T-cell (primary cell): ENCODE measurements around the gene NR0B2. TPM values are rescaled to one million over a fixed set of nuclear protein-coding genes. Genes with fewer than 3 reads are reported as not detected.

ENCODE experiments used
- ATAC-seq, 4 experiments: fragments of 200-7000 bp in 3 of 4; fragments of 150-1000 bp in 1 of 4; cut with Tn5 transposase; replicated peaks in 1 of 4; 1 replicate in 3 of 4; 2 replicates in 1 of 4; pipeline ENCODE4 v1.10.0; 2021; ENCODE audit warnings: moderate library complexity in 3 of 4, mild to moderate bottlenecking in 2 of 4, moderate number of reproducible peaks in 1 of 4
- CTCF ChIA-PET, 2 donors: fragments of 300-600 bp; sonication (Branson Sonifier 250); formaldehyde crosslinking; loops; one replicate each; lab custom pipeline; 2022; ENCODE audit warnings: antibody characterized with exemption in 2 of 2; lab: Charles Lee
- POLR2A ChIA-PET, 2 donors: fragments of 300-600 bp; sonication (Branson Sonifier 250); formaldehyde crosslinking; loops; one replicate each; lab custom pipeline; 2022; ENCODE audit warnings: antibody characterized with exemption in 2 of 2; lab: Charles Lee
- DNase-seq, 35 experiments: peaks; one replicate each; pipeline versions ENCODE4 v3.0.0 to v3.0.0-alpha.2; 2013 to 2023
- H3K27ac ChIP-seq: one replicate; pipeline ENCODE4 v1.5.1; 2013; ENCODE audit warnings: low read length
- H3K27me3 ChIP-seq, 2 experiments: replicated peaks in 1 of 2; 1 replicate in 1 of 2; 2 replicates in 1 of 2; pipeline versions ENCODE4 v1.6.1 to v1.7.0; 2013; ENCODE audit warnings: low read length in 1 of 2, mixed read lengths in 1 of 2; ENCODE audit not compliant: control insufficient read depth in 2 of 2, insufficient read depth in 2 of 2; ENCODE audit errors: extremely low read depth in 1 of 2
- H3K36me3 ChIP-seq, 2 donors: 1 replicate in 1 of 2; 2 replicates in 1 of 2; pipeline versions ENCODE4 v1.6.1 to v1.7.0; 2013; ENCODE audit warnings: low read length in 1 of 2; ENCODE audit not compliant: control insufficient read depth in 2 of 2, insufficient read depth in 1 of 2; ENCODE audit errors: extremely low read depth in 1 of 2
- H3K4me1 ChIP-seq, 2 experiments: 1 replicate in 1 of 2; 2 replicates in 1 of 2; pipeline versions ENCODE4 v1.6.1 to v1.7.0; 2013; ENCODE audit warnings: low read length in 2 of 2, mixed read lengths in 1 of 2; ENCODE audit not compliant: insufficient read depth in 2 of 2, control insufficient read depth in 1 of 2; ENCODE audit errors: extremely low read depth in 1 of 2
- H3K4me3 ChIP-seq, 2 donors: 1 replicate in 1 of 2; 2 replicates in 1 of 2; pipeline versions ENCODE4 v1.5.1 to v1.7.0; 2013; ENCODE audit warnings: mild to moderate bottlenecking in 2 of 2, low read length in 1 of 2, moderate library complexity in 1 of 2; ENCODE audit not compliant: control insufficient read depth in 1 of 2; ENCODE audit errors: extremely low read depth in 1 of 2
- H3K9me3 ChIP-seq: 2 replicates; pipeline ENCODE4 v1.7.0; 2013
- H3K27ac Mint-ChIP-seq, 2 donors: one replicate each; pipeline ENCODE4 v1.8.0; 2020 to 2021; ENCODE audit warnings: mild to moderate bottlenecking in 2 of 2, mixed read lengths in 2 of 2
- H3K27me3 Mint-ChIP-seq, 2 donors: one replicate each; pipeline ENCODE4 v1.8.0; 2021 to 2022; ENCODE audit warnings: mixed read lengths in 2 of 2
- H3K36me3 Mint-ChIP-seq: one replicate; pipeline ENCODE4 v1.8.0; 2021; ENCODE audit warnings: mixed read lengths
- H3K4me1 Mint-ChIP-seq, 3 donors: one replicate each; pipeline ENCODE4 v1.8.0; 2020 to 2022; ENCODE audit warnings: mixed read lengths in 3 of 3, mild to moderate bottlenecking in 1 of 3
- H3K4me3 Mint-ChIP-seq, 3 donors: one replicate each; pipeline ENCODE4 v1.8.0; 2020 to 2022; ENCODE audit warnings: mild to moderate bottlenecking in 3 of 3, mixed read lengths in 3 of 3, moderate library complexity in 3 of 3
- H3K9me3 Mint-ChIP-seq, 3 donors: one replicate each; pipeline ENCODE4 v1.8.0; 2020 to 2022; ENCODE audit warnings: mixed read lengths in 3 of 3
- WGBS: methylation state at CpG from one replicate; pipeline ENCODE4 v1.1.5; 2013; ENCODE audit warnings: missing lambda C conversion rate; ENCODE audit not compliant: insufficient coverage; 5-methylcytosine and 5-hydroxymethylcytosine counted together
- total RNA-seq, 35 experiments: library from RNA in 6 of 35; stranded (reverse) in 6 of 35; fragments of 120-200 nt in 1 of 35; gene quantifications; one replicate each; pipeline versions ENCODE4 v1.2.1 to v1.2.4 and lab custom pipeline; 2013 to 2026

The NR0B2 gene, protein sequence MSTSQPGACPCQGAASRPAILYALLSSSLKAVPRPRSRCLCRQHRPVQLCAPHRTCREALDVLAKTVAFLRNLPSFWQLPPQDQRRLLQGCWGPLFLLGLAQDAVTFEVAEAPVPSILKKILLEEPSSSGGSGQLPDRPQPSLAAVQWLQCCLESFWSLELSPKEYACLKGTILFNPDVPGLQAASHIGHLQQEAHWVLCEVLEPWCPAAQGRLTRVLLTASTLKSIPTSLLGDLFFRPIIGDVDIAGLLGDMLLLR
- not detected for total RNA-seq
- 0.09 TPM for total RNA-seq (2013)
- total RNA-seq (lab: John Stamatoyannopoulos, UW), result 0 to 0.05 (median 0) reads per million in 29 experiments

DNA sequence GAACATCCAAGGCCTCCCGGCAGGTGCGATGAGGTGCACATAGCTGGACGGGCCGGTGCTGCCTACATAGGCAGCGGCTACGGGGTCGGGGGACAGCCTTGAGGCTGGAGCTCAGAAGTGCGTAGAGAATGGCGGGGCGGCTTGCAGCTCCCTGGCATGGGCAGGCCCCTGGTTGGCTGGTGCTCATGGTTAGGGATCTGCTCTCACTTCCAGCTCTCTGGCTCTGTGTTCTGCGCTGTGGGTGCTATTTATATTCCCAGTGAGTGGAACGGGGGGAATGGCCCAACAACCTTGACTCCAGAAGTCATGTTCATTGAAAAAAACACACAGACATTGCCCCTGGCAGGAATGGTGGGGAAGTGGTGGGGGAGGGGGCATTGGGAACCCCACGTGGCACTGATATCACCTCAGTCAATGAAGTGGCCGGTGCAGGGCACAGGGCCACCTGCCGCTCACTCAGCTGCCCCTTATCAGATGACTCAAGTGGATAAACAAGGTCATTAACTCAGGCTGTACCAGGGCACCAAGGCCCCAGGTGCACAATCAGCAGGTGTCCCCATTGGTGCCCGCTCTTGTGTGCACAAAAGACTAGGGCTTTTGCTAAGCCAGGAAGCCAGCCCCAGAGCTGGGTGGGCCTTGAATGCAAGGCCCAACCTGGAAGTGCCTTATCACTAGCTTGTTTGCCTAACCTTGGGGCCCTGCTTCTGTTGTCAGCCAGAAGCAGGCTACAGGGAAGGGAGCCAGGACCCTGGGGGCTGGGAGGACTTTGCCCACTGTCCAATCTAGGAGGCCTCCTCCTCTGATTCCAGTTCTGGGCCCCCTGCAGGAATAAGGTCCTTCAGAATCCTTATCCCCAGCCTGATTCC lies at the start of gene NR0B2:
TSS of gene NR0B2 (minus strand) at position 222 of the 866 bp plus-strand sequence. CDS start at position 187, 35 bp downstream.
- Histone ChIP-seq H3K9me3 (no peaks in the 10 kb centered on the region), H3K27ac (no peak within 1 kb of the TSS), H3K27me3 (peaks cover 0 to 23% of the 10 kb centered on the region in 2 experiments), H3K36me3 (no peaks in the 10 kb centered on the region), H3K4me3 (no peak within 1 kb of the TSS), H3K4me1 (no peaks in the 10 kb centered on the region)
- no peaks in the 10 kb centered on the region for H3K36me3 Mint-ChIP-seq
- CTCF ChIA-PET, result no interaction called here
- H3K9me3 Mint-ChIP-seq, result no peaks in the 10 kb centered on the region
- ATAC-seq, result no peak
- no peaks in the 10 kb centered on the region for H3K4me1 Mint-ChIP-seq
- DNase-seq, result no peak
- 82% methylated on average over 14 of the region's 16 CpGs for WGBS
- no peak within 1 kb of the TSS for H3K4me3 Mint-ChIP-seq
- POLR2A ChIA-PET, result no interaction called here
- H3K27me3 Mint-ChIP-seq, result peaks cover 0 to 4% of the 10 kb centered on the region in 2 donors
- H3K27ac Mint-ChIP-seq, result no peak within 1 kb of the TSS

DNA sequence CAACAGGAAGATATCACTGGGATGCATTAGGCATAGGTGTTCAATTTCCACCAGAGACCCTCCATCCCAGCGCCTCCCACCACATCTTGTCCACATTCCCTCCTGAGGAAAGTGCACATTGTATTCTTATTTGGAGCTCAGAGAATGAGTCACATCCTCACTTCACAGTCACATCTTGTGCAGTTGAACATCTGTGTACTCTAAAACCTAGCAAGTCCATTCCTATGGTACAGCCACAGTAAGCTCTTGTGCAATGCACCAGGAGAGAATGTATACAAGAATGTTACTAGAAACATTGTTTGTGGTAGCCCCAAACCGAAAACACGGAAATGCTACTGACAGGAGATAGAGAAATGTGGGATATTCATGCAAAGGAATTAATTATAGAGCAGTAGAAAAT lies 48.1 kb upstream of the NR0B2 start:
- Mint-ChIP-seq H3K36me3 (peaks cover 3% of the 10 kb centered on the region), H3K4me1 (peaks cover 8 to 14% (median 14%) of the 10 kb centered on the region in 3 donors), H3K27ac (no peak overlapping the region), H3K9me3 (no peaks in the 10 kb centered on the region), H3K4me3 (peak overlapping the region in 1 of 3 donors; percentile 17), H3K27me3 (peaks cover 29 to 34% of the 10 kb centered on the region in 2 donors)
- ChIA-PET CTCF (interaction anchor here in 1 of 2 donors (0.6 kb wide), 1 partner anchor 1667 kb away, joined by 5 read pairs; no protein-coding TSS in a partner anchor), POLR2A (interaction anchor here in 1 of 2 donors (0.6 kb wide), 1 partner anchor 838 kb away, joined by 3 read pairs; no protein-coding TSS in a partner anchor)
- no peak for ATAC-seq
- no peak overlapping the region for H3K4me3 ChIP-seq
- no peaks in the 10 kb centered on the region for H3K9me3 ChIP-seq
- no peak overlapping the region for H3K27ac ChIP-seq
- peaks cover 0 to 18% of the 10 kb centered on the region in 2 experiments for H3K4me1 ChIP-seq
- H3K27me3 ChIP-seq, result peaks cover 4 to 61% of the 10 kb centered on the region in 2 experiments
- DNase-seq, result no peak
- no peaks in the 10 kb centered on the region for H3K36me3 ChIP-seq
- WGBS, result 93% methylated on average over 2 of the region's 3 CpGs

DNA sequence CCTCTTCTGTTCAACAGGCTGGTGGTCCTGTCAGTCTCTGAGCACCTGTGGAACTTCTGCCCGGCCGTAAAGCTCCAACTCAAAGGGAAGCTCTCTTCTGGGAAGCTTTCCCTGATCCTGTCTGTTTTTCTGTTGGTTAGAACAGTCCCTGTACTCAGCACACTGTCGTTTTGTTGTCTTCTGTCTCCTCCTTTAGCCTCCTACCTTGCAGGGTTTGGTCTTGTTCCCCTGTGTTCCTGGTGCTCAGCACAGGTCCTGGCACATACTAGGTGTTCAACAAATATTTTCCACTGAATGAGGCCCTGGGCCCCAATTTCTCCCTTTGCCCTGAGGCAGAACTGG lies 46.8 kb upstream of the NR0B2 start:
- Histone ChIP-seq H3K4me3 (peak overlapping the region; percentile 61 to 72), H3K36me3 (no peaks in the 10 kb centered on the region), H3K27ac (no peak overlapping the region), H3K4me1 (peaks cover 0 to 18% of the 10 kb centered on the region in 2 experiments), H3K9me3 (no peaks in the 10 kb centered on the region), H3K27me3 (peaks cover 4 to 49% of the 10 kb centered on the region in 2 experiments)
- H3K4me1 Mint-ChIP-seq, result peaks cover 8 to 14% (median 14%) of the 10 kb centered on the region in 3 donors
- H3K27ac Mint-ChIP-seq, result peak overlapping the region; percentile 16 to 61
- POLR2A ChIA-PET, result no interaction called here
- H3K36me3 Mint-ChIP-seq, result peaks cover 10% of the 10 kb centered on the region
- CTCF ChIA-PET, result interaction anchor here in 1 of 2 donors (0.7 kb wide), 1 partner anchor 38 kb away, joined by 4 read pairs; no protein-coding TSS in a partner anchor
- peak overlapping the region; percentile 72 to 91 (median 78) for H3K4me3 Mint-ChIP-seq
- H3K9me3 Mint-ChIP-seq, result no peaks in the 10 kb centered on the region
- WGBS, result 25% methylated on average over 3 of the region's 3 CpGs
- no peak for DNase-seq
- no peak for ATAC-seq
- peaks cover 19 to 23% of the 10 kb centered on the region in 2 donors for H3K27me3 Mint-ChIP-seq

DNA sequence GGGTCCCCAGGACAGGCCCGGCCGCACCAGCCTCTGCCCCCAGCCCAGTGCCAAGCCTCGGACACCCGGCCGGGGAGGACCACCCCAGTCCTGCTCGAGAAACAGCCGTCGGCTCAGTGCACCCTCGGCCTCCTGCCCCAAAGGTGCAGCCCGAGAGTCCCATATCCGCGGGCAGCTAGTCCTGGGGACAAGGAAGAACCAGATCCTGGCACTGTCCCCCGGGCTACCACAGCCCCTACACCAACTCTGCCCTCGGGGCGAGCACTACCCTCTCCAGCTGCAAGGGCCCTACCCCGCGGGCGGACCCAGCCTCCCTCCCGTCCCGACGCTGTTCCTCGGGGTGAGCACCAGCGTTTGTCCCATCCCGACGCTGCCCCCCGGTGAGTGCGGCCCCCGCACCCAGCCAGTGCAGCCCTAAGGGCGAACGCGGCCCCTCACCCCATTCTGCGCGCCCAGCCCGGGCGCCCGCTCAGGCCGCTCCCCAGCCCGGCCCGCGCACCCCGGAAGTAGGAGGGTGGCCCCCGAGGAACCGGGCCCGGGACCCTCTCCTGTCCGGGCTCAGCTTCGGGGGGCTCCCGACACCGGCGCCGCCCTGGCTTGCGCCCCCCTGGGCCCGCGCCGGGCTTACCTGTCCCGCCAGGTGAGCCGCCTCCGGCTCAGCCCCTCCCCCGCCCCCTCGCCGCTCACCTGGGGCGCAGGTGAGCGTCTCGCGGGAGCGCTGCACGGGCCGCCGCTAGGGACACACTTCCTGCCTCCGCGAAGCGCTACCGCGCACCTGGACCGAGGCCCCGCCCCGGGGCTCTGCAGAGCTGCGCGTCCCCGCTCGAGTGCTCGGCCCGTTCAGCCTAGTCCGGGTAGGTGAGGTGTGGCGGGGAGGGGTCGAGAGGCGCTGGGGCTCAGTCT lies 46.2 kb upstream of the NR0B2 start, which contains the start of gene KDF1:
TSS of gene KDF1 (minus strand) at position 747 of the 903 bp plus-strand sequence. CDS start 8,088 bp downstream, outside the sequence.
- Histone ChIP-seq H3K36me3 (no peaks in the 10 kb centered on the region), H3K4me3 (peak within 1 kb of the TSS; percentile 61 to 72), H3K27ac (no peak within 1 kb of the TSS), H3K9me3 (no peaks in the 10 kb centered on the region), H3K4me1 (peaks cover 0 to 18% of the 10 kb centered on the region in 2 experiments), H3K27me3 (peaks cover 4 to 47% of the 10 kb centered on the region in 2 experiments)
- ChIA-PET CTCF (interaction anchor here in 1 of 2 donors (0.7 kb wide), 1 partner anchor 38 kb away, joined by 4 read pairs; no protein-coding TSS in a partner anchor), POLR2A (no interaction called here)
- Mint-ChIP-seq H3K9me3 (no peaks in the 10 kb centered on the region), H3K36me3 (peaks cover 10% of the 10 kb centered on the region), H3K4me1 (peaks cover 8 to 14% (median 14%) of the 10 kb centered on the region in 3 donors), H3K27me3 (peaks cover 18 to 22% of the 10 kb centered on the region in 2 donors), H3K27ac (peak within 1 kb of the TSS; percentile 16 to 61), H3K4me3 (peak within 1 kb of the TSS; percentile 72 to 91 (median 78))
- 2% methylated on average over 84 of the region's 86 CpGs for WGBS
- ATAC-seq (peak; percentile 92 to 96 (median 95)), DNase-seq (peak; percentile 32 to 73 (median 55))

DNA sequence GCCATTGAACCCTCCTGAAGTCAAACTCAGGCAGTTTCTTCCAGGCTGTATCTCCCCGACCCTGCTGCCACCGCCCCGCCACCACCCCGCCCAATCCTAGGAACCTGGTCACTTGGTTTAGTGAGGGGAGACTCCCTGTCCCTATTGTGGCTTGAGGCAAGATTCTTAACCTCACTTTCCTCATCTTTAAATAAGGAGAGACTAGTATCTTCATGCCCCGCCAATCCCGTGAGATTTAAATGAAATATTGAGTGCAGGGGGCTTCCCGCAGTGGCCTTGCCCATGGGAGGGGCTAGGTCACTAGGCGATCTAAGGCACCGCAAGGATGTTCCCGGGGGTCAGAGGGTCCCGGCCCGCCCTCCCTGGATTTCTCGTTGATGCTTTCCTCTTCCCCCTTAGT lies 45.5 kb upstream of the NR0B2 start:
- Histone ChIP-seq H3K27me3 (peaks cover 4 to 42% of the 10 kb centered on the region in 2 experiments), H3K4me3 (peak overlapping the region; percentile 61 to 72), H3K36me3 (no peaks in the 10 kb centered on the region), H3K9me3 (no peaks in the 10 kb centered on the region), H3K27ac (no peak overlapping the region), H3K4me1 (peaks cover 0 to 18% of the 10 kb centered on the region in 2 experiments)
- ATAC-seq (no peak), DNase-seq (no peak)
- H3K9me3 Mint-ChIP-seq, result no peaks in the 10 kb centered on the region
- peaks cover 11 to 18% of the 10 kb centered on the region in 2 donors for H3K27me3 Mint-ChIP-seq
- H3K4me3 Mint-ChIP-seq, result peak overlapping the region; percentile 56 to 91 (median 72)
- POLR2A ChIA-PET, result no interaction called here
- no CpG with 5 or more reads among the region's 13 CpGs for WGBS
- peaks cover 10% of the 10 kb centered on the region for H3K36me3 Mint-ChIP-seq
- H3K4me1 Mint-ChIP-seq, result peaks cover 8 to 14% (median 14%) of the 10 kb centered on the region in 3 donors
- CTCF ChIA-PET, result no interaction called here
- H3K27ac Mint-ChIP-seq, result no peak overlapping the region
